Ishikawa (cell line): ENCODE results near the gene MYO7B.

Experiments used
- CEBPB ChIP-seq: IDR thresholded peaks from 2 replicates; pipeline ENCODE4 v1.6.1; 2012
- EGR1 ChIP-seq: IDR thresholded peaks from 2 replicates; pipeline ENCODE4 v1.6.1; 2012
- EP300 ChIP-seq: IDR thresholded peaks from 2 replicates; pipeline ENCODE4 v1.6.1; 2012; ENCODE audit warnings: borderline replicate concordance
- FOXM1 ChIP-seq: IDR thresholded peaks from 2 replicates; pipeline ENCODE4 v1.6.1; 2012; ENCODE audit warnings: low read depth, borderline replicate concordance
- MAX ChIP-seq: IDR thresholded peaks from 2 replicates; pipeline ENCODE4 v1.6.1; 2012
- NFIC ChIP-seq: IDR thresholded peaks from 2 replicates; pipeline ENCODE4 v1.6.1; 2012
- RAD21 ChIP-seq: IDR thresholded peaks from 2 replicates; pipeline ENCODE4 v1.6.1; 2012; ENCODE audit warnings: low read depth
- TAF1 ChIP-seq: IDR thresholded peaks from 2 replicates; pipeline ENCODE4 v1.6.1; 2012; ENCODE audit warnings: low read depth, mild to moderate bottlenecking
- TCF12 ChIP-seq: IDR thresholded peaks from 2 replicates; pipeline ENCODE4 v1.6.1; 2012; ENCODE audit warnings: low read depth
- TEAD4 ChIP-seq: IDR thresholded peaks from 2 replicates; pipeline ENCODE4 v1.6.1; 2012
- USF1 ChIP-seq: IDR thresholded peaks from 2 replicates; pipeline ENCODE4 v1.6.1; 2012
- YY1 ChIP-seq: IDR thresholded peaks from 2 replicates; pipeline ENCODE4 v1.6.1; 2012; ENCODE audit warnings: low read depth
- ZBTB7A ChIP-seq: IDR thresholded peaks from 2 replicates; pipeline ENCODE4 v1.6.1; 2012; ENCODE audit warnings: low read depth
- TF ChIP-seq, protein P1 (sequence below): IDR thresholded peaks from 2 replicates; pipeline ENCODE4 v1.6.1; 2012; ENCODE audit warnings: low read depth, mild to moderate bottlenecking

DNA sequence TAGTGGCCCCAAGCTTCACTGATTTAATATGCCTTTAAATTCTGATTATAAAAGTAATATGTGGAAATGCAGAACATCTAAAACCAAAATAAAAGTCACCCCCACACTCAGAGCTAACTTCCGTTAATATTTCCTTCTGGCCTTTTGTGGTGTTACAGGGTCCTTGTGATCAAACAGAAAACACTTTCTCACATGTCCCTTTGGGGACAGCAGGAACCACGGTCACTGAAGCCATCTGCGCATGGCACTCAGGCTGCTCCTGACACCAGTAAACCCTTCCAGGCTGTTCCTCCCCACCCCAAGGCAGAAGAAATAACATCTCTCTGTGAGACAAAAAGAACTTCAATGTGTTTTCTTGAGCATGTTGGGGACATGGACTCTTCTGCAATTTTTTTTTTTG lies 85.4 kb downstream of the MYO7B start:
- TF ChIP-seq RAD21 = no peak
- TF ChIP-seq, protein P1, sequence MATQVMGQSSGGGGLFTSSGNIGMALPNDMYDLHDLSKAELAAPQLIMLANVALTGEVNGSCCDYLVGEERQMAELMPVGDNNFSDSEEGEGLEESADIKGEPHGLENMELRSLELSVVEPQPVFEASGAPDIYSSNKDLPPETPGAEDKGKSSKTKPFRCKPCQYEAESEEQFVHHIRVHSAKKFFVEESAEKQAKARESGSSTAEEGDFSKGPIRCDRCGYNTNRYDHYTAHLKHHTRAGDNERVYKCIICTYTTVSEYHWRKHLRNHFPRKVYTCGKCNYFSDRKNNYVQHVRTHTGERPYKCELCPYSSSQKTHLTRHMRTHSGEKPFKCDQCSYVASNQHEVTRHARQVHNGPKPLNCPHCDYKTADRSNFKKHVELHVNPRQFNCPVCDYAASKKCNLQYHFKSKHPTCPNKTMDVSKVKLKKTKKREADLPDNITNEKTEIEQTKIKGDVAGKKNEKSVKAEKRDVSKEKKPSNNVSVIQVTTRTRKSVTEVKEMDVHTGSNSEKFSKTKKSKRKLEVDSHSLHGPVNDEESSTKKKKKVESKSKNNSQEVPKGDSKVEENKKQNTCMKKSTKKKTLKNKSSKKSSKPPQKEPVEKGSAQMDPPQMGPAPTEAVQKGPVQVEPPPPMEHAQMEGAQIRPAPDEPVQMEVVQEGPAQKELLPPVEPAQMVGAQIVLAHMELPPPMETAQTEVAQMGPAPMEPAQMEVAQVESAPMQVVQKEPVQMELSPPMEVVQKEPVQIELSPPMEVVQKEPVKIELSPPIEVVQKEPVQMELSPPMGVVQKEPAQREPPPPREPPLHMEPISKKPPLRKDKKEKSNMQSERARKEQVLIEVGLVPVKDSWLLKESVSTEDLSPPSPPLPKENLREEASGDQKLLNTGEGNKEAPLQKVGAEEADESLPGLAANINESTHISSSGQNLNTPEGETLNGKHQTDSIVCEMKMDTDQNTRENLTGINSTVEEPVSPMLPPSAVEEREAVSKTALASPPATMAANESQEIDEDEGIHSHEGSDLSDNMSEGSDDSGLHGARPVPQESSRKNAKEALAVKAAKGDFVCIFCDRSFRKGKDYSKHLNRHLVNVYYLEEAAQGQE = no peak
- TF ChIP-seq EGR1 = no peak
- no peak for TF ChIP-seq CEBPB
- TF ChIP-seq TAF1 = no peak
- TF ChIP-seq MAX = no peak
- TF ChIP-seq TCF12 = no peak
- no peak for TF ChIP-seq TEAD4
- no peak for TF ChIP-seq NFIC
- TF ChIP-seq FOXM1 = no peak
- no peak for TF ChIP-seq ZBTB7A
- TF ChIP-seq EP300 = no peak
- TF ChIP-seq USF1 = no peak
- TF ChIP-seq YY1 = no peak
